ENCODE data around the gene FOSL2. TPM values are rescaled to one million over a fixed set of nuclear protein-coding genes. Genes with fewer than 3 reads are reported as not detected.

FOSL2 gene
- total RNA-seq, 2 donors from 2014 or later = 54.0 to 116 TPM

DNA sequence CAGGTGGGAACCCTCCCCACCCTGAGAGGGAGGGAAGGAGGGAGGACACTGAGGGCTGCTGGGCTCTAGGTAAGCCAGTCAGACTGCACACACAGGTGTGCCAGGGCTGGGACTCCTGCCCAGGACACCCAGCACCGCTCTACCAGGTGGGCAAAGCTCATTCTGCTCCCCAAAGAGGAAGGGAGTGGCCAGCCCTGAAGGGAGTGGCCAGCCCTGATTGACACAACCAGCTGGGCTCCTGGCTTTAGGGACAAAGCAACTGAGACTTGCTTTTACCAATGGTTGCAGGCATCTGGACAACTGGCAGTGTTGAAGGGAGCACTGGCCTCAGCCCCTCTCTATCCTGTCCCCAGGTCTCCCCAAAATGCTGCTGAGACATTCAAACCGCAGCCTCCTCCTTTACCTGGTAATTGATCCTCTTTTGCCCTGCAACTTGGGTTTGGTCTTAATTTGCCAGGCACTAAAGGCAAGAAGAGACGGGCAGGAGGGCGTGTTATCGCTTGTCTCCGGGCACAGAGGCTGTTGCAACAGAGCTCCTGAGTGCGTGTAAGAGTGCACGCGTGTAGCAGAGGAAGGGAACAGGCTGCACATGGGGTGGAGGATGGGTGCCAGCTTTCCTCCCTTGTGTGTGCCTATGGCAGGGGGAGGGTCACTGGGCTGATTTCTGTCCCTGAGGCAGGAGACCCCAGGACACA is 14.5 kb upstream of the FOSL2 start:
- no peak overlapping the region for H3K4me3 ChIP-seq
- no peaks in the 10 kb centered on the region for H3K27me3 ChIP-seq
- no peak for DNase-seq (ENCODE audit: low spot score)
- no peak overlapping the region for H3K27ac ChIP-seq
- H3K36me3 ChIP-seq = no peaks in the 10 kb centered on the region
- H3K4me1 ChIP-seq = no peaks in the 10 kb centered on the region
- H3K9me3 ChIP-seq = no peaks in the 10 kb centered on the region
- TF ChIP-seq CTCF (IDR thresholded peaks at IDR 0.05) = no peak

- H3K4me3 ChIP-seq = no peak overlapping the region
- no peak overlapping the region for H3K27ac ChIP-seq
- no peaks in the 10 kb centered on the region for H3K36me3 ChIP-seq
- no peak for TF ChIP-seq CTCF (IDR thresholded peaks at IDR 0.05)
- no peaks in the 10 kb centered on the region for H3K9me3 ChIP-seq
- no peaks in the 10 kb centered on the region for H3K4me1 ChIP-seq
- no peak for DNase-seq (ENCODE audit: low spot score)
- H3K27me3 ChIP-seq = no peaks in the 10 kb centered on the region
Measured at GRCh38 chr2:28378679-28379584, 13.7 kb upstream of the FOSL2 start.

DNA sequence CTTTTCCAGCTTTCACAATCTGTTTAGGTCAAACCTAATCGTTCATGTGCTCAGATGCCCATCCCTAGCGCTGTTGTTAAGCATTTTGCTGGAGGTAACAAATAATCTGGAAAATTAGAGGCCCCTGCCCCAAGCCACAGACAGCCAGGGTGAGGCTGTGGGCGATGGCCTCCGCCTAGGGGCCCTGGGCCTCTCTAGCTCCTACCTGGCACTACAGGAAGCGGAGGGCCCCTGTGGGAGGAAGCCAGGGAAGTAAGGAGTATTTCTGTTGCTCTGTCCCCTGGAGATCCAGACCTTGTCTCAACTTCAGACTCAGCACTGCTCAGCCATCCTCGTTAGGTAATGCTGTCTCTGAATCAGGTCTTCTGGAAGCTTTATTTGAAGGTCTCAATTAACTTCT is 12.4 kb upstream of the FOSL2 start:
- Histone ChIP-seq H3K4me3 (no peak overlapping the region), H3K4me1 (no peaks in the 10 kb centered on the region), H3K27me3 (no peaks in the 10 kb centered on the region), H3K27ac (no peak overlapping the region), H3K36me3 (no peaks in the 10 kb centered on the region), H3K9me3 (no peaks in the 10 kb centered on the region)
- no peak for TF ChIP-seq CTCF (IDR thresholded peaks at IDR 0.05)
- no peak for DNase-seq (ENCODE audit: low spot score)

- H3K27ac ChIP-seq = no peak overlapping the region
- no peak for DNase-seq (ENCODE audit: low spot score)
Measured at GRCh38 chr2:28381225-28382180, 11.2 kb upstream of the FOSL2 start.

More at GRCh38 chr2:28381225-28382180, 11.2 kb upstream of the FOSL2 start:
- Histone ChIP-seq H3K4me1 (no peaks in the 10 kb centered on the region), H3K4me3 (no peak overlapping the region), H3K9me3 (no peaks in the 10 kb centered on the region), H3K36me3 (no peaks in the 10 kb centered on the region), H3K27me3 (no peaks in the 10 kb centered on the region)
- TF ChIP-seq CTCF (IDR thresholded peaks at IDR 0.05) = no peak

Data from right atrium auricular region (tissue), 2 donors.